ENCODE measurements around the gene GSG1L2. TPM values are rescaled to one million over a fixed set of nuclear protein-coding genes. Genes with fewer than 3 reads are reported as not detected.

GSG1L2 gene
- total and polyA plus RNA-seq, 2 of the 13 experiments (the other 11 are each of a cell fraction or from before 2014, with no cell fraction given) = not detected

DNA sequence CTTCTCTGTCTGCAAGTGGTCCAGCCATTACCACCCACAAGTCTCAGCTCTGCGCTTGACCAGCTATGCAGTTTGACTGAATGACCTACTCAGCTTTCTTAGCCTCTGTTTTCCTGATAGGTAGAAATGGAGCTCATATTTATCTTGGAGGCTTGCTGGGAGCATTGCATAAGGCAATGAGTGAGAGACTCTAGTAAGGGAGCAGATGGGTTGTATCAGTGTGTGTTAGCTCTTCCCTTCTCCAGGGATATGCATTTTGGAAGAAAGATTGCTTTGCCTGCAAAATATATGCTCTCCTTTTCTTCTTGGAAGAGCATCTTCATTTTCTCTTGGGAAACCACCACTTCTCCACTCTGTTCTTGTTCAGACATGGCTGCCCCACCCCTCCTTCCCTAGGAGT is 56.6 kb downstream of the GSG1L2 start:
- TF ChIP-seq MBD4 (IDR thresholded peaks at IDR 0.05; ENCODE audit: borderline replicate concordance, low read length) = no peak
- BruUV-seq (replicated peaks) = no TSS peak
- Histone ChIP-seq H3K79me2 (ENCODE audit: insufficient read depth, low read length) (no peaks in the 10 kb centered on the region), H3K4me3 (replicated peaks in 1 of 3; ENCODE audit: insufficient read depth in 1 of 3, low read depth in 2 of 3, low read length in 3 of 3) (no peak overlapping the region), H3K4me1 (ENCODE audit: insufficient read depth, low read length) (0 out of 2 replicates have a peak, but pooled peaks cover 5% of the 10 kb centered on the region), H3K9ac (ENCODE audit: insufficient read depth, low read depth, low read length) (no peak overlapping the region), H3K27ac (ENCODE audit: extremely low read length, insufficient read depth, low read length) (no peak overlapping the region), H2AFZ (ENCODE audit: low read length) (no peak overlapping the region), H3K9me3 (ENCODE audit: low read length) (no peaks in the 10 kb centered on the region), H3K27me3 (ENCODE audit: control insufficient read depth in 1 of 2, insufficient read depth in 2 of 2, low read length in 2 of 2) (0 out of 5 replicates have a peak, but pooled peaks cover 0 to 2% of the 10 kb centered on the region in 2 experiments), H3K4me2 (ENCODE audit: low read depth, low read length) (no peak overlapping the region), H4K20me1 (ENCODE audit: insufficient read depth, low read length) (no peaks in the 10 kb centered on the region), H3K36me3 (replicated peaks in 1 of 2; ENCODE audit: control insufficient read depth in 1 of 2, insufficient read depth in 2 of 2, low read length in 2 of 2) (no peaks in the 10 kb centered on the region)
- POLR2A ChIA-PET = no interaction called here
- CTCF ChIA-PET (ENCODE audit: low intra/inter-chr PET ratio, low total read pairs) = no interaction called here
- ATAC-seq (no peak), FAIRE-seq (no peak), DNase-seq (ENCODE audit: low spot score) (no peak)
- WGBS (ENCODE audit: low lambda C conversion rate) = 11% methylated on average over 1 of the region's 1 CpG
- in situ Hi-C loops (cut with HindIII; ENCODE audit: extremely low pct_ligation_motif_present, low pct_unique_long_range_greater_than_20kb) = no loop called here
- intact Hi-C loops (cut with micrococcal nuclease; ENCODE audit: unreplicated experiment) = no loop called here

DNA sequence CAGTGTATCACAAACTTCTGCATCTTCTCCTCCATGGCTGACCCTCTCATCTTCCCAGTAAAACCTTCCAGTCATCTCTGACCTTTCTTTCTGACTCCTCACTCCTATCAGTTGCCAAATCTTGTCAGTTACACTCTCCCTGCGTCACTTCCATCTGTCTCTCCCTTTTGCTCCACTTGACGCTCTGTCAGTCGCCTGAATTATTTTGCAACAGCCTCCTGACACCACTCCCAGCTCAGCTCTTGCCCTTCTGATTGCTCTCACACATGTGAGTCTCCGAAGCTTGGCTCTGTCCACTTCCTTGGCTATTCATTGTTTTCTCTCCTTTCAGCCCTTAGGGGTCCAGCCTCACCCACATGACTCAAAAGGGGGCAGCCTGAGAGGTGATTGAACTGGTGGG is 58.2 kb downstream of the GSG1L2 start:
- Histone ChIP-seq H3K9ac (ENCODE audit: insufficient read depth, low read depth, low read length) (no peak overlapping the region), H3K4me3 (replicated peaks in 1 of 3; ENCODE audit: insufficient read depth in 1 of 3, low read depth in 2 of 3, low read length in 3 of 3) (no peak overlapping the region), H2AFZ (ENCODE audit: low read length) (no peak overlapping the region), H3K27ac (ENCODE audit: extremely low read length, insufficient read depth, low read length) (no peak overlapping the region), H4K20me1 (ENCODE audit: insufficient read depth, low read length) (no peaks in the 10 kb centered on the region), H3K4me1 (ENCODE audit: insufficient read depth, low read length) (0 out of 2 replicates have a peak, but pooled peaks cover 5% of the 10 kb centered on the region), H3K27me3 (ENCODE audit: control insufficient read depth in 1 of 2, insufficient read depth in 2 of 2, low read length in 2 of 2) (0 out of 5 replicates have a peak, but pooled peaks cover 0 to 2% of the 10 kb centered on the region in 2 experiments), H3K9me3 (ENCODE audit: low read length) (no peaks in the 10 kb centered on the region), H3K4me2 (ENCODE audit: low read depth, low read length) (no peak overlapping the region), H3K79me2 (ENCODE audit: insufficient read depth, low read length) (no peaks in the 10 kb centered on the region), H3K36me3 (replicated peaks in 1 of 2; ENCODE audit: control insufficient read depth in 1 of 2, insufficient read depth in 2 of 2, low read length in 2 of 2) (no peaks in the 10 kb centered on the region)
- ChIA-PET POLR2A (no interaction called here), CTCF (ENCODE audit: low intra/inter-chr PET ratio, low total read pairs) (no interaction called here)
- under 1% methylated on average over 4 of the region's 4 CpGs for WGBS (ENCODE audit: low lambda C conversion rate)
- no peak for ATAC-seq
- no TSS peak for BruUV-seq (replicated peaks)
- DNase-seq (ENCODE audit: low spot score) = no peak
- no peak for FAIRE-seq
- intact Hi-C loops (cut with micrococcal nuclease; ENCODE audit: unreplicated experiment) (no loop called here), in situ Hi-C loops (cut with HindIII; ENCODE audit: extremely low pct_ligation_motif_present, low pct_unique_long_range_greater_than_20kb) (no loop called here)
- no peak for TF ChIP-seq TCF7L2 (IDR thresholded peaks at IDR 0.05; ENCODE audit: low read depth, low read length)
- TF ChIP-seq ZNF710 (CRISPR knock-in tag; IDR thresholded peaks at IDR 0.05; ENCODE audit: borderline replicate concordance) = no peak
- no peak for TF ChIP-seq ZNF567 (CRISPR knock-in tag; IDR thresholded peaks at IDR 0.05; ENCODE audit: borderline replicate concordance)
- TF ChIP-seq, protein P1, sequence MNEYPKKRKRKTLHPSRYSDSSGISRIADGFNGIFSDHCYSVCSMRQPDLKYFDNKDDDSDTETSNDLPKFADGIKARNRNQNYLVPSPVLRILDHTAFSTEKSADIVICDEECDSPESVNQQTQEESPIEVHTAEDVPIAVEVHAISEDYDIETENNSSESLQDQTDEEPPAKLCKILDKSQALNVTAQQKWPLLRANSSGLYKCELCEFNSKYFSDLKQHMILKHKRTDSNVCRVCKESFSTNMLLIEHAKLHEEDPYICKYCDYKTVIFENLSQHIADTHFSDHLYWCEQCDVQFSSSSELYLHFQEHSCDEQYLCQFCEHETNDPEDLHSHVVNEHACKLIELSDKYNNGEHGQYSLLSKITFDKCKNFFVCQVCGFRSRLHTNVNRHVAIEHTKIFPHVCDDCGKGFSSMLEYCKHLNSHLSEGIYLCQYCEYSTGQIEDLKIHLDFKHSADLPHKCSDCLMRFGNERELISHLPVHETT (CRISPR knock-in tag; conservative IDR thresholded peaks at IDR 0.05) = no peak
- TF ChIP-seq PHB2 (IDR thresholded peaks at IDR 0.05; ENCODE audit: partially characterized antibody) = no peak
- TF ChIP-seq ZNF556 (CRISPR knock-in tag; IDR thresholded peaks at IDR 0.05; ENCODE audit: borderline replicate concordance) = no peak
- no peak for TF ChIP-seq ASH2L (IDR thresholded peaks at IDR 0.05; ENCODE audit: insufficient read length, low read depth, low read length)
- TF ChIP-seq, protein P2, sequence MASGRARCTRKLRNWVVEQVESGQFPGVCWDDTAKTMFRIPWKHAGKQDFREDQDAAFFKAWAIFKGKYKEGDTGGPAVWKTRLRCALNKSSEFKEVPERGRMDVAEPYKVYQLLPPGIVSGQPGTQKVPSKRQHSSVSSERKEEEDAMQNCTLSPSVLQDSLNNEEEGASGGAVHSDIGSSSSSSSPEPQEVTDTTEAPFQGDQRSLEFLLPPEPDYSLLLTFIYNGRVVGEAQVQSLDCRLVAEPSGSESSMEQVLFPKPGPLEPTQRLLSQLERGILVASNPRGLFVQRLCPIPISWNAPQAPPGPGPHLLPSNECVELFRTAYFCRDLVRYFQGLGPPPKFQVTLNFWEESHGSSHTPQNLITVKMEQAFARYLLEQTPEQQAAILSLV (CRISPR knock-in tag; IDR thresholded peaks at IDR 0.05; ENCODE audit: borderline replicate concordance) = no peak
- no peak for TF ChIP-seq ZFP37 (CRISPR knock-in tag; IDR thresholded peaks at IDR 0.05; ENCODE audit: borderline replicate concordance)
- no peak for TF ChIP-seq DRAP1 (CRISPR knock-in tag; IDR thresholded peaks at IDR 0.05)
- TF ChIP-seq, protein P3, sequence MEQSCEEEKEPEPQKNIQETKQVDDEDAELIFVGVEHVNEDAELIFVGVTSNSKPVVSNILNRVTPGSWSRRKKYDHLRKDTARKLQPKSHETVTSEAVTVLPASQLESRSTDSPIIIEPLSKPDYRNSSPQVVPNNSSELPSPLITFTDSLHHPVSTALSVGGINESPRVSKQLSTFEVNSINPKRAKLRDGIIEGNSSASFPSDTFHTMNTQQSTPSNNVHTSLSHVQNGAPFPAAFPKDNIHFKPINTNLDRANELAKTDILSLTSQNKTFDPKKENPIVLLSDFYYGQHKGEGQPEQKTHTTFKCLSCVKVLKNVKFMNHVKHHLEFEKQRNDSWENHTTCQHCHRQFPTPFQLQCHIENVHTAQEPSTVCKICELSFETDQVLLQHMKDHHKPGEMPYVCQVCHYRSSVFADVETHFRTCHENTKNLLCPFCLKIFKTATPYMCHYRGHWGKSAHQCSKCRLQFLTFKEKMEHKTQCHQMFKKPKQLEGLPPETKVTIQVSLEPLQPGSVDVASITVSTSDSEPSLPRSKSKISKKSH (CRISPR knock-in tag; IDR thresholded peaks at IDR 0.05; ENCODE audit: borderline replicate concordance) = no peak
